Liver (tissue), 9 donors: Measurements from ENCODE around the gene EPB41L4A. TPM values are rescaled to one million over a fixed set of nuclear protein-coding genes. Genes with fewer than 3 reads are reported as not detected.

Experiments
- DNase-seq: peaks from one replicate; pipeline ENCODE4 v3.0.0-alpha.2; 2017; ENCODE audit warnings: low spot score
- H3K27ac ChIP-seq, 2 donors: one replicate each; pipeline ENCODE4 v1.7.0; 2013; ENCODE audit warnings: inconsistent platforms in 2 of 2, low read length in 2 of 2, control low read depth in 1 of 2, low read depth in 1 of 2, mild to moderate bottlenecking in 1 of 2
- H3K27me3 ChIP-seq, 4 donors: one replicate each; pipeline versions ENCODE4 v1.6.1 to v1.7.0; 2013; ENCODE audit warnings: low read length in 3 of 4, inconsistent platforms in 1 of 4, mild to moderate bottlenecking in 1 of 4, moderate library complexity in 1 of 4; ENCODE audit not compliant: control insufficient read depth in 4 of 4, insufficient read depth in 4 of 4
- H3K36me3 ChIP-seq, 4 donors: one replicate each; pipeline versions ENCODE4 v1.6.1 to v1.7.0; 2013; ENCODE audit warnings: low read length in 3 of 4, mild to moderate bottlenecking in 3 of 4, low read depth in 1 of 4, moderate library complexity in 1 of 4; ENCODE audit not compliant: control insufficient read depth in 4 of 4, insufficient read depth in 3 of 4
- H3K4me1 ChIP-seq, 4 donors: one replicate each; pipeline versions ENCODE4 v1.6.1 to v1.7.0; 2013; ENCODE audit warnings: low read length in 3 of 4, mild to moderate bottlenecking in 3 of 4, moderate library complexity in 1 of 4; ENCODE audit not compliant: control insufficient read depth in 4 of 4, insufficient read depth in 4 of 4
- H3K4me3 ChIP-seq, 3 donors: one replicate each; pipeline versions ENCODE4 v1.6.1 to v1.7.0; 2013; ENCODE audit warnings: low read length in 3 of 3, control low read depth in 1 of 3, low read depth in 1 of 3, mild to moderate bottlenecking in 1 of 3
- H3K9ac ChIP-seq, 2 donors: one replicate each; pipeline ENCODE4 v1.7.0; 2013; ENCODE audit warnings: low read length in 2 of 2, mild to moderate bottlenecking in 2 of 2, moderate library complexity in 2 of 2, control low read depth in 1 of 2, low read depth in 1 of 2
- H3K9me3 ChIP-seq, 4 donors: one replicate each; pipeline versions ENCODE4 v1.6.1 to v1.7.0; 2013; ENCODE audit warnings: low read length in 3 of 4; ENCODE audit not compliant: control insufficient read depth in 4 of 4
- EGR1 ChIP-seq, 2 donors: IDR thresholded peaks; 2 replicates each; pipeline ENCODE4 v1.6.1; 2016 to 2018; ENCODE audit warnings: antibody characterized with exemption in 2 of 2, low read depth in 2 of 2
- FOXA1 ChIP-seq: IDR thresholded peaks from 2 replicates; pipeline ENCODE4 v1.6.1; 2016; ENCODE audit warnings: antibody characterized with exemption
- FOXA2 ChIP-seq: IDR thresholded peaks from 2 replicates; pipeline ENCODE4 v1.6.1; 2016; ENCODE audit warnings: antibody characterized with exemption
- GABPA ChIP-seq, 2 donors: IDR thresholded peaks in 1 of 2; conservative IDR thresholded peaks in 1 of 2; 2 replicates each; pipeline ENCODE4 v1.6.1; 2016; ENCODE audit warnings: antibody characterized with exemption in 2 of 2, mild to moderate bottlenecking in 1 of 2, moderate library complexity in 1 of 2
- HNF4A ChIP-seq, 2 donors: conservative IDR thresholded peaks; 2 replicates each; pipeline ENCODE4 v1.6.1; 2016; ENCODE audit warnings: antibody characterized with exemption in 2 of 2, mild to moderate bottlenecking in 2 of 2
- JUND ChIP-seq, 2 donors: IDR thresholded peaks; 2 replicates each; pipeline ENCODE4 v1.6.1; 2016; ENCODE audit warnings: antibody characterized with exemption in 2 of 2
- NR2F2 ChIP-seq: IDR thresholded peaks from 2 replicates; pipeline ENCODE4 v1.6.1; 2016; ENCODE audit warnings: antibody characterized with exemption
- RAD21 ChIP-seq, 2 donors: IDR thresholded peaks; 2 replicates each; pipeline ENCODE4 v1.6.1; 2016; ENCODE audit warnings: antibody characterized with exemption in 2 of 2, mild to moderate bottlenecking in 2 of 2
- RXRA ChIP-seq, 2 donors: IDR thresholded peaks; 2 replicates each; pipeline ENCODE4 v1.6.1; 2017 to 2018; ENCODE audit warnings: antibody characterized with exemption in 2 of 2, mild to moderate bottlenecking in 1 of 2
- SP1 ChIP-seq: IDR thresholded peaks from 2 replicates; pipeline ENCODE4 v1.6.1; 2018; ENCODE audit warnings: antibody characterized with exemption, mild to moderate bottlenecking
- TAF1 ChIP-seq: conservative IDR thresholded peaks from 2 replicates; pipeline ENCODE4 v1.6.1; 2016; ENCODE audit warnings: antibody characterized with exemption, mild to moderate bottlenecking
- YY1 ChIP-seq: IDR thresholded peaks from 2 replicates; pipeline ENCODE4 v1.6.1; 2016; ENCODE audit warnings: antibody characterized with exemption, mild to moderate bottlenecking
- WGBS: extraction: QIAGEN DNeasy Blood & Tissue Kit; methylation state at CpG from one replicate; pipeline ENCODE4 v1.1.7; 2013; 5-methylcytosine and 5-hydroxymethylcytosine counted together
- polyA plus RNA-seq, 2 donors: library from polyadenylated mRNA; stranded (reverse) in 1 of 2; unstranded in 1 of 2; fragments of 200-250 nt in 1 of 2; fragments of >200 nt in 1 of 2; fragmentation: Nextera tagmentation in 1 of 2; extraction: Ambion mirVana in 1 of 2; gene quantifications; one replicate each; pipeline versions ENCODE4 v1.2.1 to v1.2.3, GENCODE V29; 2013 to 2015
- total RNA-seq, 2 donors: library from RNA; depleted of rRNA; stranded (reverse); fragments of >200 nt; gene quantifications; one replicate each; pipeline ENCODE4 v1.2.3, GENCODE V29; 2014
- TF ChIP-seq, protein P1 (sequence below): IDR thresholded peaks from 2 replicates; pipeline ENCODE4 v1.6.1; 2016; ENCODE audit warnings: antibody characterized with exemption
- TF ChIP-seq, protein P2 (sequence below): IDR thresholded peaks from 2 replicates; pipeline ENCODE4 v1.6.1; 2016; ENCODE audit warnings: antibody characterized with exemption, mild to moderate bottlenecking
- TF ChIP-seq, protein P3 (sequence below): IDR thresholded peaks from 2 replicates; pipeline ENCODE4 v1.6.1; 2016; ENCODE audit warnings: antibody characterized with exemption
- TF ChIP-seq, protein P4 (sequence below): IDR thresholded peaks from 2 replicates; pipeline ENCODE4 v1.6.1; 2016; ENCODE audit warnings: antibody characterized with exemption
- donor health status: healthy.
- donor health status: healthy.
- donor health status: healthy.
- donor health status: healthy.
- donor health status: healthy.

Gene EPB41L4A
- total and polyA plus RNA-seq, 4 donors, result 1.1 to 8.0 (median 3.9) TPM

DNA sequence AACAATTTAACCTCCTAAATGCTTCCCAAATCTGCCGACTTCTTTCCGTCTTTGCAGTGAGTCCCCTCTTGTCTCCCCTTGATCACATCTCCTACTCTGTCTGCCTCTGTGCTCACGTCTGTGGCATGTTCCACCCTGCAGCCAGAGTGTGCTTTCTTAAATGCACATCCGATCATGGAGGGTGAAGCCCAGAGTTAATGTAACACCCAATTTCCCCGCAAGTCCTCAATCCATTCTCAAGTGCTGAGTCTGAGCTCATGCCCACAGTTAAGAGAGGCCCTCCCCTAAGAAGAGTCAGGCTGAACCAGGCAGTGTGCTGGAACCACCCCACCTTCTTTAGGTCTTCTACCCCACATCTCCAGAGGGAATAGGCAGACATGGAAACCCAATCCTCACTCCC is 164.8 kb downstream of the EPB41L4A start:
- 85% methylated on average over 5 of the region's 5 CpGs for WGBS
- Histone ChIP-seq H3K4me3 (no peak overlapping the region), H3K9me3 (no peaks in the 10 kb centered on the region), H3K36me3 (no peaks in the 10 kb centered on the region), H3K27me3 (no peaks in the 10 kb centered on the region), H3K4me1 (no peaks in the 10 kb centered on the region), H3K9ac (no peak overlapping the region), H3K27ac (no peak overlapping the region)
- TF ChIP-seq, protein P1, sequence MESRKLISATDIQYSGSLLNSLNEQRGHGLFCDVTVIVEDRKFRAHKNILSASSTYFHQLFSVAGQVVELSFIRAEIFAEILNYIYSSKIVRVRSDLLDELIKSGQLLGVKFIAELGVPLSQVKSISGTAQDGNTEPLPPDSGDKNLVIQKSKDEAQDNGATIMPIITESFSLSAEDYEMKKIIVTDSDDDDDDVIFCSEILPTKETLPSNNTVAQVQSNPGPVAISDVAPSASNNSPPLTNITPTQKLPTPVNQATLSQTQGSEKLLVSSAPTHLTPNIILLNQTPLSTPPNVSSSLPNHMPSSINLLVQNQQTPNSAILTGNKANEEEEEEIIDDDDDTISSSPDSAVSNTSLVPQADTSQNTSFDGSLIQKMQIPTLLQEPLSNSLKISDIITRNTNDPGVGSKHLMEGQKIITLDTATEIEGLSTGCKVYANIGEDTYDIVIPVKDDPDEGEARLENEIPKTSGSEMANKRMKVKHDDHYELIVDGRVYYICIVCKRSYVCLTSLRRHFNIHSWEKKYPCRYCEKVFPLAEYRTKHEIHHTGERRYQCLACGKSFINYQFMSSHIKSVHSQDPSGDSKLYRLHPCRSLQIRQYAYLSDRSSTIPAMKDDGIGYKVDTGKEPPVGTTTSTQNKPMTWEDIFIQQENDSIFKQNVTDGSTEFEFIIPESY, result no peak
- no peak for TF ChIP-seq TAF1
- no peak for TF ChIP-seq YY1
- TF ChIP-seq, protein P2, sequence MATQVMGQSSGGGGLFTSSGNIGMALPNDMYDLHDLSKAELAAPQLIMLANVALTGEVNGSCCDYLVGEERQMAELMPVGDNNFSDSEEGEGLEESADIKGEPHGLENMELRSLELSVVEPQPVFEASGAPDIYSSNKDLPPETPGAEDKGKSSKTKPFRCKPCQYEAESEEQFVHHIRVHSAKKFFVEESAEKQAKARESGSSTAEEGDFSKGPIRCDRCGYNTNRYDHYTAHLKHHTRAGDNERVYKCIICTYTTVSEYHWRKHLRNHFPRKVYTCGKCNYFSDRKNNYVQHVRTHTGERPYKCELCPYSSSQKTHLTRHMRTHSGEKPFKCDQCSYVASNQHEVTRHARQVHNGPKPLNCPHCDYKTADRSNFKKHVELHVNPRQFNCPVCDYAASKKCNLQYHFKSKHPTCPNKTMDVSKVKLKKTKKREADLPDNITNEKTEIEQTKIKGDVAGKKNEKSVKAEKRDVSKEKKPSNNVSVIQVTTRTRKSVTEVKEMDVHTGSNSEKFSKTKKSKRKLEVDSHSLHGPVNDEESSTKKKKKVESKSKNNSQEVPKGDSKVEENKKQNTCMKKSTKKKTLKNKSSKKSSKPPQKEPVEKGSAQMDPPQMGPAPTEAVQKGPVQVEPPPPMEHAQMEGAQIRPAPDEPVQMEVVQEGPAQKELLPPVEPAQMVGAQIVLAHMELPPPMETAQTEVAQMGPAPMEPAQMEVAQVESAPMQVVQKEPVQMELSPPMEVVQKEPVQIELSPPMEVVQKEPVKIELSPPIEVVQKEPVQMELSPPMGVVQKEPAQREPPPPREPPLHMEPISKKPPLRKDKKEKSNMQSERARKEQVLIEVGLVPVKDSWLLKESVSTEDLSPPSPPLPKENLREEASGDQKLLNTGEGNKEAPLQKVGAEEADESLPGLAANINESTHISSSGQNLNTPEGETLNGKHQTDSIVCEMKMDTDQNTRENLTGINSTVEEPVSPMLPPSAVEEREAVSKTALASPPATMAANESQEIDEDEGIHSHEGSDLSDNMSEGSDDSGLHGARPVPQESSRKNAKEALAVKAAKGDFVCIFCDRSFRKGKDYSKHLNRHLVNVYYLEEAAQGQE, result no peak
- TF ChIP-seq JUND (IDR thresholded peaks at IDR 0.05), result no peak
- TF ChIP-seq, protein P3, sequence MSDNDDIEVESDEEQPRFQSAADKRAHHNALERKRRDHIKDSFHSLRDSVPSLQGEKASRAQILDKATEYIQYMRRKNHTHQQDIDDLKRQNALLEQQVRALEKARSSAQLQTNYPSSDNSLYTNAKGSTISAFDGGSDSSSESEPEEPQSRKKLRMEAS, result no peak
- no peak for TF ChIP-seq NR2F2
- no peak for TF ChIP-seq GABPA (IDR thresholded peaks at IDR 0.05 in 1 of 2, conservative IDR thresholded peaks at IDR 0.05 in 1 of 2)
- TF ChIP-seq HNF4A (conservative IDR thresholded peaks at IDR 0.05), result no peak
- TF ChIP-seq FOXA2, result no peak
- no peak for TF ChIP-seq FOXA1
- TF ChIP-seq, protein P4, sequence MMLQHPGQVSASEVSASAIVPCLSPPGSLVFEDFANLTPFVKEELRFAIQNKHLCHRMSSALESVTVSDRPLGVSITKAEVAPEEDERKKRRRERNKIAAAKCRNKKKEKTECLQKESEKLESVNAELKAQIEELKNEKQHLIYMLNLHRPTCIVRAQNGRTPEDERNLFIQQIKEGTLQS, result no peak
- no peak for TF ChIP-seq RXRA (IDR thresholded peaks at IDR 0.05)
- TF ChIP-seq EGR1 (IDR thresholded peaks at IDR 0.05; ENCODE audit: low read depth in 2 of 2), result no peak
- TF ChIP-seq SP1, result no peak
- TF ChIP-seq RAD21 (IDR thresholded peaks at IDR 0.05), result no peak
- no peak for DNase-seq

DNA sequence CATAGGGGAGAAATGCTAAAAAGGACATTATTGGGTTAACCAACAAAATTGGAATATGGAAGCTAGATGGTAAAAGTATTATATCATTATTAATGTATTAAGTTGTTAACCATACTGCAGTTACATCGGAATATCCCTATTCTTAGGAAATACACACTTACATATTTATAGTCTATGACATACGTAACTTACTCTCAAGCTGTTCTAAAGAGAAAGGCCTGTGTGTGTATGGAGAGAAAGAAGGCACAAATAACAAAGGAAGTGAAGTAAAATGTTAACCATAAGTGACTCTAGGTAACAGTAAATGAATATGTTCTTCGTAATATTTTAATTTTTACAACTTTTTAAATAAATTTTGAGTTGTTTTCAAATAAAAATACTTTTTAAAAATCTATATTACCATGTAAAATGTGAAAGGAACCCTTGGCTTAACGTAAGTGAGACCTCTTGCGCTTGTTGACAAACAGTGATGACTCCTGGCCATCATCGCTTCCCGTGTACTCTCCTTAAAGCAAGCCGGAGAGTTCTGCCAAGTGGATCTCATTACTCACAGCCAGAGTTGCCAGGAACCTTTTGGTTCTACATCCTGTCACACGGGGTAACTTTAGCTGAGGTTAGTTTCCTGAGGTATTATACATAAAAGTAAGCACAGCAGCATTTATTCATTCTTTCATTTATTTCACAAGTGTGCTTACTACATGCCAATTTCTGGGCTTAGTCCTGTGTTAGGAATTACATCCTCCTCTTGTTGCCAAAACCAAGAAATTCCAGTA is 165.4 kb downstream of the EPB41L4A start:
- Histone ChIP-seq H3K27ac (no peak overlapping the region), H3K9ac (no peak overlapping the region), H3K4me1 (no peaks in the 10 kb centered on the region), H3K27me3 (no peaks in the 10 kb centered on the region), H3K4me3 (no peak overlapping the region), H3K36me3 (no peaks in the 10 kb centered on the region), H3K9me3 (no peaks in the 10 kb centered on the region)
- 69% methylated on average over 9 of the region's 9 CpGs for WGBS
- TF ChIP-seq RAD21 (IDR thresholded peaks at IDR 0.05), result no peak
- no peak for TF ChIP-seq NR2F2
- TF ChIP-seq, protein P3, result no peak
- no peak for DNase-seq
